22Rv1 (cell line): ENCODE data around the gene EXOC2.

Source experiments
- CTCF ChIP-seq: fragments of 450-650 bp; IDR thresholded peaks from 2 replicates; pipeline ENCODE4 v1.5.1; 2017; ENCODE audit warnings: mild to moderate bottlenecking
- ZFX ChIP-seq: fragments of 450-650 bp; IDR thresholded peaks from 2 replicates; pipeline ENCODE4 v1.6.1; 2017; ENCODE audit warnings: antibody characterized with exemption, borderline replicate concordance

GRCh38 chr6:455006-455585 lies 237.8 kb downstream of the EXOC2 start:
- no peak for TF ChIP-seq CTCF
- TF ChIP-seq ZFX: no peak
